8988T (cell line): Measurements from ENCODE around the gene GPM6B.

Source experiments
- DNase-seq: peaks from one replicate; pipeline ENCODE4 v3.0.0; 2011

GPM6B gene, protein sequence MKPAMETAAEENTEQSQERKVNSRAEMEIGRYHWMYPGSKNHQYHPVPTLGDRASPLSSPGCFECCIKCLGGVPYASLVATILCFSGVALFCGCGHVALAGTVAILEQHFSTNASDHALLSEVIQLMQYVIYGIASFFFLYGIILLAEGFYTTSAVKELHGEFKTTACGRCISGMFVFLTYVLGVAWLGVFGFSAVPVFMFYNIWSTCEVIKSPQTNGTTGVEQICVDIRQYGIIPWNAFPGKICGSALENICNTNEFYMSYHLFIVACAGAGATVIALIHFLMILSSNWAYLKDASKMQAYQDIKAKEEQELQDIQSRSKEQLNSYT

GRCh38 chrX:13816643-13817627, at the start of gene GPM6B:
Gene GPM6B, minus strand, starts transcription at chrX:13817093. Its CDS starts 189 bp downstream, at chrX:13816904.
- DNase-seq: no peak

GRCh38 chrX:13864264-13864663, 47.4 kb upstream of the GPM6B start:
- DNase-seq: no peak

DNA sequence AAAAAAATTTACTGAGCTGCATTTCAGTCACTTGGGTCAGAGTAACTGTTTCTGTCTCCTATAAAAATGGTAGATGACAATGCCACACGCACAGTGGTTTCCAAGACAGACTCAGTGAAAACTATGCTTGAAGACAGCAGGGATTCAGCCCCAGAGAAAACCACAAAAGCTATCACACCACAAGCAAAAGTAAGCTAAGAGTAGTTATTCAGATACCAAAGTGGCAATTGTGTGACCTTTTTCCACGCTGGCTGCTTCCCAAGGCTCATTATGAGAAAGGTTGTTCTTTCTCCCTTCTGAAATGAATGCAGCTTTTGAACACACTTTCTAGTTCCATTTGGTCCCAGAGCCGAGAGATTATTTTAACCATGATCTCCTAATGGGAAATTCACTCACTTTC, 46.4 kb upstream of the GPM6B start:
- DNase-seq: no peak

DNA sequence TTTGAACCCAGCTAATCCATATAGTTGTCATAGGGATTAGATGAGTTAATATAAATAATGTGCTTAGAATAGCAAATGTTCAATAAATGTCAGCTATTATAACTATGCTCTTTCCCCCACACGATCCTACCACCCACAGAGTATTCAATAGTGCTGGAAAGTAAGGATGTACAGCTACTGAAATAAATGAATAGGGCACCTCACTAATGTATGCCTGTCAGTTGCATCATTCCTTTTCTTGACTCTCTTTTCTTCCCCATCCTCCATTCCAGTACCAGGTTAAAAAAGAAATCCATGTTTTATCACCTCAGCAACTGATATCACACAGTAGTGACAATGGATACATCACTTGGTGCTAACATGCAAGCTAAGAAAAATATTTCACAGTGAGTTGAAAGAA, 42.8 kb upstream of the GPM6B start:
- DNase-seq: no peak

- no peak for DNase-seq
Observed at GRCh38 chrX:13857804-13858203, 40.9 kb upstream of the GPM6B start.

- no peak for DNase-seq
Observed at GRCh38 chrX:13855689-13856450, 39.0 kb upstream of the GPM6B start.

DNA sequence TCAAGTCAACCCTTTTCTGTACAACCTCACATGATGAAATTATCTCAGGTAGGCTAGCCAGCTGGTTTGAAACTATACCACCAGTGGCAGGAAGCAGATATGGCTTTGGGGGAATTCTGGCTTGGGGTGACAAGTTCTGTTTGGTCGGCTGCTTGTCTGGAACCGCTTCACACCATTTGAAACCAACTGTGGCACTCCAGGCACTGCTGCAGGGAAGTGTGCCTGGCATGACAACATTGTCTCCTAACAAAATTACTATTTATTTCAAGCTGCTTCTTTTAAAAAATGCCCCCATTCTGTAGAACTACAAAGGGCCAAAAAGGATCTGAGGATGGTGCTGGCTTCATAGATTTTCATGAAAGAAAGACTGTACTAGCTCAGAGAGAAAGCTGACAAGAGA, 37.1 kb upstream of the GPM6B start:
- no peak for DNase-seq

DNA sequence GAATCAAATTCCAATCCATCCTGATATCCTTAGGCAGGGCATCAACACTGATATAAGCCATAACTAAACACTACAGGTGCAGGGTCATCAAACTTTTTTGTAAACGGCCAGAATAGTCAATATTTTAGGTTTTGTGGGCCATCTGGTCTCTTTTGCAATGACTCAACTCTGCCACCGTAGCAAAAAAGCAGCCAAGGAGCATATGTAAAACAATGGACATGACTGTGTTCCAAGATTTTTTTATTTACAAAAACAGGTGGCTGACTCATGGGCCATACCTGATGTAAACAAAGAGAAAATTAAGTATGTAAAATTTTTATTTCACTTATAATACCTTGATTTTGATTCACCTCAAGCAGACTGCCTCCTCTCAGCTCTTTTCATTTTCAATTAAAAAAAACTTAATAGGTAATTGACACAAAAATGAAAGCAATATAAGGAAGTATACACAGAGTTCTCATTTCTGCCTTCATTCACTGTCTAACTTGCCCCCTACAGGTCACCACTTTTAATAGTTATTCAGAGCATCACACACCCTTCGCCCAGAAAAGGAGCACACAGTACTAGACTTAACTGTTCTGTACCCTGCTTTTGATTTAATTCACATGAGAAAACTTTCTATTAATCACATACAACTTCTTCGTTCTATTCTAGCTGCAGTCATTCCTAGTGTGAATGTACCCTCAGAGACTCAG, 35.3 kb upstream of the GPM6B start:
- DNase-seq: no peak

GRCh38 chrX:13845721-13846378, 29.0 kb upstream of the GPM6B start:
- no peak for DNase-seq

- no peak for DNase-seq
Observed at GRCh38 chrX:13843150-13843721, 26.3 kb upstream of the GPM6B start.

DNA sequence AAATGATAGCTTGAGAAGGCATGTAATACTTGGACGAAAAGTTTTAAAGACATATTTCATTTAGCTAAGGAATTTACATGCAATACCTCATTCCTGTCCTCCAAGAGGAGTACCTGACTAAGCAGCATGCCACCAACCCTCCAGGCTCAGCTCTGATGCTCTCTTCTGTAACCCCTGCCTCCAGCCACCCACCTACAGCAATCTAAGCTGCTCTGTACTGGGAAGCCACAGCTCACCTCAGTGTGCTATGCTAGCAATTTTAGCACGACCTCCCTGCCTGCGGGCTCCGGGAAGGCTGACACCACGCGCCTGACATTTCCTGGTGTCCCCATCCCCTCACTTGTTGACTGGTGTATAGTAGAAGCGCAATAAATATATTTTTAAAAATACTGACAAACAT, 23.2 kb upstream of the GPM6B start:
- DNase-seq: no peak

- no peak for DNase-seq
Observed at GRCh38 chrX:13837290-13837745, 20.4 kb upstream of the GPM6B start.

- DNase-seq: no peak
Observed at GRCh38 chrX:13836575-13836974, 19.7 kb upstream of the GPM6B start.

DNA sequence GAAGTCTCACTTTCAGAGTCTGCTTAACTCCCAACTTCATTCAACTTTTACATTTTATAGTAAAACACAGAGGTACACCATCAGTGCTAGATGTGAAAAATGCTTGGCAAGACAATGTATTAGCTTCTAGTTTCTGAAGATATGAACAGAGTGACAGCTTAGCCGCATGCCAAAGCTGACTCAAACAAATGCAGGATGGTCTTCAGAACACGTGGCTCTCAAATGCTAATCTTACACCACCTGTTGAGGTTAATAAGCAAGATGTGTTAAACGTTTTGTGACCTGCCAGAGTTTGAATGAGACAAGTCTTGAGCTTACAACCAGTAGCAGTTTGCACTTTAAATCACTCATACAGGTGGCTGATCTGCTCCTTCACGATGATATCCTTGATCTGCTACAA, 18.9 kb upstream of the GPM6B start:
- DNase-seq: no peak

- DNase-seq: no peak
Observed at GRCh38 chrX:13834355-13834754, 17.5 kb upstream of the GPM6B start.

GRCh38 chrX:13829983-13830382, 13.1 kb upstream of the GPM6B start:
- DNase-seq: no peak

DNA sequence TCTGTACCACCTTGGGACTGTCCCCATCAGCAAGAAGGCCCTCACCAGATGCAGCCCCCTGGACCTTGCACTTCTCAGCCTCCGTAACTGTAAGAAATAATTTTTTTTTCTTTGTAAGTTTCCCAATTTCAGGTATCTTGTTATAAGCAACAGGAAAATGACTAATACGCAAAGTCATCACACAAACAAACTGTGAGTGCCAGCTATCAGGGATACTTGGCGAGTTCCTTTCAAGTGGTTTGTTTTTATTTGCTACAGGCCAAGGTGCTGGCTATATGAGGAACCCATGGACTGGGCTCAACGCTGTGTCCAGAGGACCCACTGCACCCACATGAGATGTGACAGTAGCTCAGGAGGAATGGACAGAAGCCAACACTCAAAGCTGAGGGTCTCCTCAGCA, 11.5 kb upstream of the GPM6B start:
- no peak for DNase-seq

- DNase-seq: no peak
Observed at GRCh38 chrX:13827298-13828090, 10.6 kb upstream of the GPM6B start.

- no peak for DNase-seq
Observed at GRCh38 chrX:13826770-13827169, 9.9 kb upstream of the GPM6B start.

DNA sequence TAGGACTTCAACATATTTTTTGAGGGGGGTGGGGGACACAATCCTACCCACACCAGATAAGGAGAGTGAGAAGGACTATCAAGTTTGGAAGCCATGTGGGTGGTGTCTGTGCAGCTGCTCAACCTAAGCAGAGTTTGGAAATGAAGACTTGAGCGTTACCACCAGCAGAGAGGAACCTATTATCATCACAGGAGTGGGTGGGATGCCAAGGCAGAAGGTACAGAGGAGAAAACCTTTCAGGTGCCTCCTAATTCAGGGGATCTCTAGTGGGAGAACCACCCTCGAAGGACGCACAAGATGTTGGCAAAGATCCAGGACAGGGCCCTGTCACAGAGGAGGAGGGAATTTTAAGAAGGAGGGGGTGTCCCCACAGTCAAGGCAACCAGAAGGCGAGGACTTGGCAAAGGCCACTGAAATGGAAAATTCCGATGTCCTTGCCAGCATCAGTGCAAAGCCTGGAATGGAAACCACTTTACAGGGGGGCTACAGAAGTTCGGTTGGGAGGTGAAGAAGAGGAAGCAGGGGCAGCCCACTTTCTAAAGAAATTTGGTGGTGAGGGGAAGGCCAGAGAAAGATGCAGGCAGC, 8.4 kb upstream of the GPM6B start:
- no peak for DNase-seq
